SK-N-SH treated with all-trans-retinoic acid at 6 μM for 48 hours (cell line): ENCODE results near the gene ANK3.

Experiments
- ATAC-seq: fragments of 200-7000 bp; cut with Tn5 transposase; 3 replicates; pipeline ENCODE4 v1.9.1; 2020; ENCODE audit warnings: mild to moderate bottlenecking, moderate library complexity
- CREB5 ChIP-seq: fragments of 250-450 bp; sonication (Bioruptor Pico); IDR thresholded peaks from 2 replicates; pipeline ENCODE4 v1.5.1; 2020; ENCODE audit warnings: low read depth, mild to moderate bottlenecking, moderate library complexity
- CSDC2 ChIP-seq: fragments of 250-450 bp; sonication (Bioruptor Pico); IDR thresholded peaks from 2 replicates; pipeline ENCODE4 v1.5.0; 2020; ENCODE audit warnings: mild to moderate bottlenecking, moderate library complexity
- ESRRG ChIP-seq: fragments of 250-450 bp; sonication (Bioruptor Pico); IDR thresholded peaks from 2 replicates; pipeline ENCODE4 v1.6.1; 2021; ENCODE audit warnings: mild to moderate bottlenecking
- GLIS3 ChIP-seq: fragments of 250-450 bp; sonication (Bioruptor Pico); IDR thresholded peaks from 2 replicates; pipeline ENCODE4 v1.5.0; 2020; ENCODE audit warnings: mild to moderate bottlenecking, moderate library complexity
- ISL1 ChIP-seq: fragments of 250-450 bp; sonication (Bioruptor Pico); IDR thresholded peaks from 2 replicates; pipeline ENCODE4 v2.1.2; 2022; ENCODE audit warnings: mild to moderate bottlenecking, moderate library complexity
- OSR1 ChIP-seq: fragments of 250-450 bp; sonication (Bioruptor Pico); IDR thresholded peaks from 2 replicates; pipeline ENCODE4 v1.8.0; 2022; ENCODE audit warnings: moderate library complexity, mild to moderate bottlenecking, inconsistent platforms
- PATZ1 ChIP-seq: fragments of 250-450 bp; sonication (Bioruptor Pico); IDR thresholded peaks from 2 replicates; pipeline ENCODE4 v1.8.0; 2020; ENCODE audit warnings: mild to moderate bottlenecking, moderate library complexity, borderline replicate concordance
- RARB ChIP-seq: fragments of 250-450 bp; sonication (Bioruptor Pico); IDR thresholded peaks from 2 replicates; pipeline ENCODE4 v1.8.0; 2021; ENCODE audit warnings: mild to moderate bottlenecking, moderate library complexity
- SNAI2 ChIP-seq: fragments of 250-450 bp; sonication (Bioruptor Pico); IDR thresholded peaks from 2 replicates; pipeline ENCODE4 v1.5.0; 2020; ENCODE audit warnings: mild to moderate bottlenecking, moderate library complexity
- TOX ChIP-seq: fragments of 250-450 bp; sonication (Bioruptor Pico); IDR thresholded peaks from 2 replicates; pipeline ENCODE4 v1.8.0; 2021; ENCODE audit warnings: mild to moderate bottlenecking, moderate library complexity, borderline replicate concordance
- ZFP3 ChIP-seq: fragments of 250-450 bp; sonication (Bioruptor Pico); IDR thresholded peaks from 2 replicates; pipeline ENCODE4 v1.5.0; 2020; ENCODE audit warnings: mild to moderate bottlenecking, moderate library complexity
- ZFP30 ChIP-seq: fragments of 450-650 bp; formaldehyde crosslinking; IDR thresholded peaks from 2 replicates; pipeline ENCODE4 v1.5.0; 2022; ENCODE audit warnings: mild to moderate bottlenecking, moderate library complexity
- ZNF565 ChIP-seq: fragments of 450-650 bp; formaldehyde crosslinking; conservative IDR thresholded peaks from 2 replicates; pipeline ENCODE4 v1.5.0; 2020; ENCODE audit warnings: low read depth, mild to moderate bottlenecking, moderate library complexity
- TF ChIP-seq, protein P1 (sequence below): fragments of 250-450 bp; sonication (Bioruptor Pico); IDR thresholded peaks from 2 replicates; pipeline ENCODE4 v1.5.1; 2021; ENCODE audit warnings: mild to moderate bottlenecking, moderate library complexity
- TF ChIP-seq, protein P2 (sequence below): fragments of 250-450 bp; sonication (Bioruptor Pico); IDR thresholded peaks from 2 replicates; pipeline ENCODE4 v1.8.0; 2021; ENCODE audit warnings: low read depth, mild to moderate bottlenecking, moderate library complexity, borderline replicate concordance
- TF ChIP-seq, protein P3 (sequence below): fragments of 250-450 bp; sonication (Bioruptor Pico); IDR thresholded peaks from 2 replicates; pipeline ENCODE4 v1.5.0; 2020; ENCODE audit warnings: mild to moderate bottlenecking, moderate library complexity

The ANK3 gene

DNA sequence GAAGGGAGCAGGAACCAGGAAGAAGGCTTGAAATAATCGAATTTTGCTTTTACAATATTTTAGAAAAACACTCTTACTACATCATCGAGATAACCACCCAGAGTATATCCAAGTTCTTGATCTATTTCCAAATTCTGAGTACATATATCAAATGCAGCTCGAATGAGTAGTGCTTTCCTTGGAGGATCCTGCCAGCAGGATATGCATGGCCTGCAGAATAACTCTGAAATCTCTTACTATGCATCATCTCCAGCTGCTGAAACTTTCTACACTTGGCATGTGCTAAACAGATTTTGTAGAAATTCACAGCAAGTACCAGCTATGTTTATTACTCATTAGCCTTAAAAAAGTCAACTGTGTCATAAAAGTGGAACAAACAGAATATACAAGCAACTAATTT lies 44.0 kb upstream of the ANK3 start:
- no peak for TF ChIP-seq ZFP30
- peak; percentile 61 for TF ChIP-seq ISL1 (CRISPR knock-in tag)
- TF ChIP-seq, protein P1, sequence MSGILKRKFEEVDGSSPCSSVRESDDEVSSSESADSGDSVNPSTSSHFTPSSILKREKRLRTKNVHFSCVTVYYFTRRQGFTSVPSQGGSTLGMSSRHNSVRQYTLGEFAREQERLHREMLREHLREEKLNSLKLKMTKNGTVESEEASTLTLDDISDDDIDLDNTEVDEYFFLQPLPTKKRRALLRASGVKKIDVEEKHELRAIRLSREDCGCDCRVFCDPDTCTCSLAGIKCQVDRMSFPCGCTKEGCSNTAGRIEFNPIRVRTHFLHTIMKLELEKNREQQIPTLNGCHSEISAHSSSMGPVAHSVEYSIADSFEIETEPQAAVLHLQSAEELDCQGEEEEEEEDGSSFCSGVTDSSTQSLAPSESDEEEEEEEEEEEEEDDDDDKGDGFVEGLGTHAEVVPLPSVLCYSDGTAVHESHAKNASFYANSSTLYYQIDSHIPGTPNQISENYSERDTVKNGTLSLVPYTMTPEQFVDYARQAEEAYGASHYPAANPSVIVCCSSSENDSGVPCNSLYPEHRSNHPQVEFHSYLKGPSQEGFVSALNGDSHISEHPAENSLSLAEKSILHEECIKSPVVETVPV = no peak
- no peak for TF ChIP-seq PATZ1 (CRISPR knock-in tag)
- TF ChIP-seq SNAI2 (CRISPR knock-in tag) = no peak
- peak; percentile 66 for ATAC-seq

- no peak for ATAC-seq
- TF ChIP-seq TOX (CRISPR knock-in tag) = no peak
- no peak for TF ChIP-seq ESRRG (CRISPR knock-in tag)
- TF ChIP-seq GLIS3 (CRISPR knock-in tag) = no peak
- TF ChIP-seq RARB = no peak
- no peak for TF ChIP-seq CREB5 (CRISPR knock-in tag)
- no peak for TF ChIP-seq OSR1 (CRISPR knock-in tag)
- TF ChIP-seq, protein P2, sequence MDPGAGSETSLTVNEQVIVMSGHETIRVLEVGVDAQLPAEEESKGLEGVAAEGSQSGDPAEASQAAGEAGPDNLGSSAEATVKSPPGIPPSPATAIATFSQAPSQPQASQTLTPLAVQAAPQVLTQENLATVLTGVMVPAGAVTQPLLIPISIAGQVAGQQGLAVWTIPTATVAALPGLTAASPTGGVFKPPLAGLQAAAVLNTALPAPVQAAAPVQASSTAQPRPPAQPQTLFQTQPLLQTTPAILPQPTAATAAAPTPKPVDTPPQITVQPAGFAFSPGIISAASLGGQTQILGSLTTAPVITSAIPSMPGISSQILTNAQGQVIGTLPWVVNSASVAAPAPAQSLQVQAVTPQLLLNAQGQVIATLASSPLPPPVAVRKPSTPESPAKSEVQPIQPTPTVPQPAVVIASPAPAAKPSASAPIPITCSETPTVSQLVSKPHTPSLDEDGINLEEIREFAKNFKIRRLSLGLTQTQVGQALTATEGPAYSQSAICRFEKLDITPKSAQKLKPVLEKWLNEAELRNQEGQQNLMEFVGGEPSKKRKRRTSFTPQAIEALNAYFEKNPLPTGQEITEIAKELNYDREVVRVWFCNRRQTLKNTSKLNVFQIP (CRISPR knock-in tag) = no peak
- TF ChIP-seq, protein P1 = no peak
- TF ChIP-seq, protein P3, sequence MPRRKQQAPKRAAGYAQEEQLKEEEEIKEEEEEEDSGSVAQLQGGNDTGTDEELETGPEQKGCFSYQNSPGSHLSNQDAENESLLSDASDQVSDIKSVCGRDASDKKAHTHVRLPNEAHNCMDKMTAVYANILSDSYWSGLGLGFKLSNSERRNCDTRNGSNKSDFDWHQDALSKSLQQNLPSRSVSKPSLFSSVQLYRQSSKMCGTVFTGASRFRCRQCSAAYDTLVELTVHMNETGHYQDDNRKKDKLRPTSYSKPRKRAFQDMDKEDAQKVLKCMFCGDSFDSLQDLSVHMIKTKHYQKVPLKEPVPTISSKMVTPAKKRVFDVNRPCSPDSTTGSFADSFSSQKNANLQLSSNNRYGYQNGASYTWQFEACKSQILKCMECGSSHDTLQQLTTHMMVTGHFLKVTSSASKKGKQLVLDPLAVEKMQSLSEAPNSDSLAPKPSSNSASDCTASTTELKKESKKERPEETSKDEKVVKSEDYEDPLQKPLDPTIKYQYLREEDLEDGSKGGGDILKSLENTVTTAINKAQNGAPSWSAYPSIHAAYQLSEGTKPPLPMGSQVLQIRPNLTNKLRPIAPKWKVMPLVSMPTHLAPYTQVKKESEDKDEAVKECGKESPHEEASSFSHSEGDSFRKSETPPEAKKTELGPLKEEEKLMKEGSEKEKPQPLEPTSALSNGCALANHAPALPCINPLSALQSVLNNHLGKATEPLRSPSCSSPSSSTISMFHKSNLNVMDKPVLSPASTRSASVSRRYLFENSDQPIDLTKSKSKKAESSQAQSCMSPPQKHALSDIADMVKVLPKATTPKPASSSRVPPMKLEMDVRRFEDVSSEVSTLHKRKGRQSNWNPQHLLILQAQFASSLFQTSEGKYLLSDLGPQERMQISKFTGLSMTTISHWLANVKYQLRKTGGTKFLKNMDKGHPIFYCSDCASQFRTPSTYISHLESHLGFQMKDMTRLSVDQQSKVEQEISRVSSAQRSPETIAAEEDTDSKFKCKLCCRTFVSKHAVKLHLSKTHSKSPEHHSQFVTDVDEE (CRISPR knock-in tag) = no peak
- no peak for TF ChIP-seq ZNF565 (CRISPR knock-in tag)
- no peak for TF ChIP-seq ZFP3 (CRISPR knock-in tag)
- TF ChIP-seq, all 23 proteins: peak for 0
Observed at GRCh38 chr10:60430836-60431597, 41.3 kb upstream of the ANK3 start.

GRCh38 chr10:60430017-60430416 lies 40.3 kb upstream of the ANK3 start:
- TF ChIP-seq CSDC2 (CRISPR knock-in tag) (0 out of 2 replicates have a peak, but pooled peaks have one; percentile 17), TOX (CRISPR knock-in tag) (no peak)
- ATAC-seq = peak; percentile 69
